Large intestine (tissue), 3 donors: Measurements from ENCODE around the gene ITPRIP. TPM values are rescaled to one million over a fixed set of nuclear protein-coding genes. Genes with fewer than 3 reads are reported as not detected.
A peak's percentile ranks its signal among the peaks of the same experiment; 100 is the strongest.

Source experiments
- DNase-seq, 2 donors: peaks; one replicate each; pipeline versions ENCODE4 v3.0.0 to v3.0.0-alpha.2; 2013
- H3K27ac ChIP-seq: one replicate; pipeline ENCODE4 v1.5.1; 2013; ENCODE audit warnings: low read length
- H3K27me3 ChIP-seq: 2 replicates; pipeline ENCODE4 v1.6.1; 2013; ENCODE audit warnings: low read length; ENCODE audit not compliant: control insufficient read depth, insufficient read depth
- H3K36me3 ChIP-seq: 2 replicates; pipeline ENCODE4 v1.6.1; 2013; ENCODE audit warnings: low read length; ENCODE audit not compliant: control insufficient read depth, insufficient read depth
- H3K4me1 ChIP-seq: one replicate; pipeline ENCODE4 v1.6.1; 2013; ENCODE audit warnings: low read length; ENCODE audit not compliant: control insufficient read depth, insufficient read depth
- H3K4me3 ChIP-seq: one replicate; pipeline ENCODE4 v1.5.1; 2013; ENCODE audit warnings: low read length
- H3K9me3 ChIP-seq: one replicate; pipeline ENCODE4 v1.6.1; 2013; ENCODE audit warnings: mild to moderate bottlenecking, low read depth, low read length, moderate library complexity; ENCODE audit not compliant: control insufficient read depth
- WGBS: methylation state at CpG from one replicate; pipeline ENCODE4 v1.1.5; 2013; ENCODE audit warnings: low lambda C conversion rate; ENCODE audit not compliant: insufficient coverage; 5-methylcytosine and 5-hydroxymethylcytosine counted together
- polyA plus RNA-seq: library from polyadenylated mRNA; unstranded; fragments of 120-200 nt; gene quantifications from one replicate; pipeline ENCODE4 v1.2.1, GENCODE V29; 2013

Gene ITPRIP
- polyA plus RNA-seq, 1 donor, result 4.4 TPM

GRCh38 chr10:104308439-104308903 is 29.8 kb downstream of the ITPRIP start:
- no peak for DNase-seq
- WGBS, result no CpG with 5 or more reads among the region's 4 CpGs
- Histone ChIP-seq H3K4me3 (no peak overlapping the region), H3K27ac (no peak overlapping the region), H3K36me3 (peaks cover 13% of the 10 kb centered on the region), H3K4me1 (no peaks in the 10 kb centered on the region), H3K9me3 (no peaks in the 10 kb centered on the region), H3K27me3 (no peaks in the 10 kb centered on the region)

GRCh38 chr10:104307576-104308438 is 30.5 kb downstream of the ITPRIP start:
- Histone ChIP-seq H3K4me3 (no peak overlapping the region), H3K9me3 (no peaks in the 10 kb centered on the region), H3K27me3 (no peaks in the 10 kb centered on the region), H3K27ac (no peak overlapping the region), H3K4me1 (no peaks in the 10 kb centered on the region), H3K36me3 (peaks cover 6% of the 10 kb centered on the region)
- DNase-seq, result no peak
- no CpG with 5 or more reads among the region's 10 CpGs for WGBS

GRCh38 chr10:104306897-104307296 is 31.4 kb downstream of the ITPRIP start:
- no peak overlapping the region for H3K27ac ChIP-seq
- no peaks in the 10 kb centered on the region for H3K4me1 ChIP-seq
- DNase-seq, result no peak
- no peak overlapping the region for H3K4me3 ChIP-seq
- WGBS, result no CpG with 5 or more reads among the region's 3 CpGs
- peaks cover 4% of the 10 kb centered on the region for H3K36me3 ChIP-seq
- H3K9me3 ChIP-seq, result no peaks in the 10 kb centered on the region
- H3K27me3 ChIP-seq, result no peaks in the 10 kb centered on the region

- Histone ChIP-seq H3K9me3 (no peaks in the 10 kb centered on the region), H3K27ac (no peak overlapping the region), H3K27me3 (no peaks in the 10 kb centered on the region), H3K4me3 (no peak overlapping the region), H3K36me3 (no peaks in the 10 kb centered on the region), H3K4me1 (peaks cover 4% of the 10 kb centered on the region)
- WGBS, result 50% methylated on average over 2 of the region's 8 CpGs
- no peak for DNase-seq
Measured at GRCh38 chr10:104304927-104305326, 33.3 kb downstream of the ITPRIP start.

GRCh38 chr10:104304356-104304745 is 33.9 kb downstream of the ITPRIP start:
- no peaks in the 10 kb centered on the region for H3K27me3 ChIP-seq
- H3K4me3 ChIP-seq, result no peak overlapping the region
- no peaks in the 10 kb centered on the region for H3K36me3 ChIP-seq
- H3K4me1 ChIP-seq, result peaks cover 4% of the 10 kb centered on the region
- WGBS, result 60% methylated on average over 1 of the region's 4 CpGs
- DNase-seq, result no peak
- no peaks in the 10 kb centered on the region for H3K9me3 ChIP-seq
- H3K27ac ChIP-seq, result no peak overlapping the region

GRCh38 chr10:104303594-104304355 is 34.5 kb downstream of the ITPRIP start:
- H3K36me3 ChIP-seq, result no peaks in the 10 kb centered on the region
- no peaks in the 10 kb centered on the region for H3K27me3 ChIP-seq
- WGBS, result no CpG with 5 or more reads among the region's 2 CpGs
- H3K4me1 ChIP-seq, result peaks cover 4% of the 10 kb centered on the region
- H3K4me3 ChIP-seq, result no peak overlapping the region
- no peaks in the 10 kb centered on the region for H3K9me3 ChIP-seq
- H3K27ac ChIP-seq, result no peak overlapping the region
- DNase-seq, result no peak

- no peak overlapping the region for H3K27ac ChIP-seq
- DNase-seq, result no peak
Measured at GRCh38 chr10:104301907-104302690, 36.2 kb downstream of the ITPRIP start.

GRCh38 chr10:104300736-104301292 is 37.5 kb downstream of the ITPRIP start:
- DNase-seq, result peak; percentile 56 to 63
- peak overlapping the region; percentile 54 for H3K27ac ChIP-seq
- WGBS, result no CpG with 5 or more reads among the region's 7 CpGs

More at GRCh38 chr10:104301907-104302690, 36.2 kb downstream of the ITPRIP start:
- Histone ChIP-seq H3K36me3 (no peaks in the 10 kb centered on the region), H3K27me3 (no peaks in the 10 kb centered on the region), H3K4me3 (no peak overlapping the region), H3K4me1 (peaks cover 4% of the 10 kb centered on the region), H3K9me3 (no peaks in the 10 kb centered on the region)
- WGBS, result no CpG with 5 or more reads among the region's 3 CpGs

GRCh38 chr10:104300002-104300735 is 38.1 kb downstream of the ITPRIP start:
- Histone ChIP-seq H3K27me3 (no peaks in the 10 kb centered on the region), H3K36me3 (no peaks in the 10 kb centered on the region), H3K9me3 (no peaks in the 10 kb centered on the region), H3K4me3 (no peak overlapping the region), H3K4me1 (peaks cover 4% of the 10 kb centered on the region), H3K27ac (peak overlapping the region; percentile 54)
- no CpG with 5 or more reads among the region's 12 CpGs for WGBS
- peak; percentile 37 to 45 for DNase-seq

More at GRCh38 chr10:104300736-104301292, 37.5 kb downstream of the ITPRIP start:
- H3K4me1 ChIP-seq, result peaks cover 4% of the 10 kb centered on the region
- no peaks in the 10 kb centered on the region for H3K9me3 ChIP-seq
- no peak overlapping the region for H3K4me3 ChIP-seq
- H3K27me3 ChIP-seq, result no peaks in the 10 kb centered on the region
- no peaks in the 10 kb centered on the region for H3K36me3 ChIP-seq
